ENCODE data around the gene MERTK.
"Not testable (repeated sequence)": the region's sequence is repeated elsewhere in the genome, so short reads cannot be mapped to it uniquely, and the experiment has no call there.

The MERTK gene

DNA sequence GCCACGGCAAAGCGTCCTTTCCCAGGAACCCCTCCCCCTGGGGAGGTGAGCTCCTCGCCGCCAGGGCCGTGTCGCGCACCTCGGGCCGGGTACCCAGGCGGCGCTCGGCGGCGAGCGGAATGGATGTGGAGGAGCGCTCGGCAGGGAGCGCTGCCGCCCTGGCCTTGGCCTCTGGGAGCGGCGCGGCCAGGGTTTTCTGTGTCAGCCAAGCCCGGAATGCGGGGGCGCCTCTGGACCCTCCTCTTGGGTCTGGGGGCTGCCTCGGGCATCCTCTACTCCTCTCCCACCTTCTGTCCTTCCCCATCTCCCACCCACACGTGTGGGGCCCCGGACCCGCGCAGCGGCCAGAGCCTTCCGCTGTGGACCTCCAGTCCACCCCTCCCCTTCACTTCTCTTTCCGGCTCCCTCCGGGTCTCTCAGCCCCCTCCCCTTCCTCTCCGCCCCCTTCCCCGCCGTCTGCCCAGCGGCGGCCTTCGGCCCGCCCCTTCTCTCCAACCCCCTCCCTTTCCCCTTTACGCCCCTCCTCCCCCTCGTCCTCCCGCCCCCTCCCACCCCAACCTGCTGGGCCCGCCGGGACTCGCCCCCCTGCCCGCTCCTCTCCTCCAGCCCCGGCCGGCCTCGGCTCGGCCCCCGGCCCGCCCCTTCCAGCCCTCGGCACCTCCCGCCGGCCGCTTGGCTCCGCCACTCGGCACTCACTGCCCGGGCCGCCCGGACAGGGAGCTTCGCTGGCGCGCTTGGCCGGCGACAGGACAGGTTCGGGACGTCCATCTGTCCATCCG, at the start of gene MERTK:
MERTK (plus strand) TSS at position 684 of the 779 bp plus-strand sequence. CDS start 129 bp downstream, outside the sequence.
- peak; percentile 71 for DNase-seq

DNA sequence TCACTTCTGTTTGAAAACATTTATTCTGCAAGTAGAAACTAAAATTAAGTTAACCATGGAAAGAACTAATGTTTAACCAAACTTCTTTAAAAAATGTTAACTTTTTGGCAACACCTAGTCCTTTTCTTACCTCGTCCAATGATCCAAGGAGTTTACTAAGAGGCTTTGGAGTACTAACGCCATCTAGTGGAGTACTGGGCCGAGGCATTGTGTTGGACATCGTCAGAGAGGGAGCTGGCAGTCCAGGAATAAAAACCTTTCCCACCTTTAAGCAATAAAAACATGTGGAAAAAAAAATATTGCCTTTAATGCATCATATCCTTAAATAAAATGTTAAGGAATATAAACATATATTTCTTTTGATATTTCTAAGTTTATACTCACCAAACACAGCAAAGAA, 47.8 kb upstream of the MERTK start:
- DNase-seq: peak; percentile 1

DNA sequence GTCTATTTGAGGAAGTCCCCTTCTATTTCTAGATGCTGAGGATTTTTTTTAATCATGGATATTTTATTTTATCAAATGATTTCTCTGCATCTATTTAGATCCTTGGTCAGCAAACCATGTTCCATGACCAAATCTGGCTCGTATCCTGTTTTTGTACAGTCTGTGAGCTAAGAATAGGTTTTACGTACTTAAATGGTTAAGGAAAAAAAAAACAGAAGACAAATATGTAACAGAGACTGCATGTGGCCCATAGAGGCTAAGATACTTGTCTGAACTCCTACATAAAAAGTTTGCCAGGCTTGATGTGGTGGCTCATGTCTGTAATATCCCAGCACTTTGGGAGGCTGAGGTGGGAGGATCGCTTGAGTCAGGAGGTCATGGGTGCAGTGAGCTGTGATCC, 45.9 kb upstream of the MERTK start:
- not testable (repeated sequence) for DNase-seq

DNA sequence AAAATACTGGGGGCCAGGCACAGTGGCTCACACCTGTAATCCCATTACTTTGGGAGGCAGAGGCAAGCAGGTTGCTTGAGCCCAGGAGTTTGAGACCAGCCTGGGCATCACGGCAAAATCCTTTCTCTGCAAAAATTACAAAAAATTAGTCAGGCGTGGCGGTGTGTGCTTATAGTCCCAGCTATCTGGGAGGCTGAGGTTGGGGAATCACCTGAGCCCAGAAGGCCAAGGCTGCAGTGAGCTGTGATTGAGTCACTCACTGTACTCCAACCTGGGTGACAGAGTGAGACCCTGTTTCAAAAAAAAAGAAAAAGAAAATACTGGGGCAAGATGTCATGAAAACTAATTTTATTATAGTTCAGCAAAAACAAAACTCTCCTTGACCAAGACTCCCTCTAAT, 38.4 kb upstream of the MERTK start:
- not testable (repeated sequence) for DNase-seq

DNA sequence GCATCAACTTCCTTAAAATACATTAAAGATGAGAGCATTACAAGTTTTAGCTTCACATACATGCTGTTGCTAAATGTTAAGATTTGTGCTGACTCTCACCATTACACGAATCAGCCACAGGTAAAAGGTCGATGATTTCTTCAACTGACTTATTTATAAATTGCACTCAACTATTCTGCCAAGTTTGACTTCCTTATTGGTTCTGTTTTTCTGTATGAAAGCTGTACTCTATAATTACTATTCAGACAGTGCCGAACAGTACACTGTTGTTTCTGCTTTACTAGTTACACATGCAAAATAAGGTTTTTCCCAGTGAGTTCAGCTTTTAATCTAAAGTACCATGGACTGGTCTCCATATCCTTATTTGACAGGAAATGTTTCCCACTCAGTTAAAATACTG, 33.3 kb upstream of the MERTK start:
- DNase-seq: not testable (repeated sequence)

DNA sequence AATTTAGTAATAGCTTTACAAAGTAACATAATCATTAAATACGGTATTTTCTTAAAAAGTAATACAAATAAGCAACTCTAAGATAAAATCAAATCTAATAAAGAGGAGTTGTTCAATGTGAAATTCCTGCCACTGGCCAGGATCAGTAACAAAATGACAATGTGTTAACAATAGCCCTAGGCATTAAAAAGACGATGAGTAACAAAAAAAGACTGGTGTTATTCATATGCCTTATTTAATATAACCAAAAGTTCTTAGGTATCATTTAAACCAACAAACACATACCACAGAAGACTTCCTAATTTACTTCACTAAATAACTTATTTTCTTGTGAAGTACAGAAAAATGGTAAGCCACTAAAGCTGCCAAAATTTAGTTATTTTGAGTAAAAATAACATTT, 25.6 kb upstream of the MERTK start:
- not testable (repeated sequence) for DNase-seq

DNA sequence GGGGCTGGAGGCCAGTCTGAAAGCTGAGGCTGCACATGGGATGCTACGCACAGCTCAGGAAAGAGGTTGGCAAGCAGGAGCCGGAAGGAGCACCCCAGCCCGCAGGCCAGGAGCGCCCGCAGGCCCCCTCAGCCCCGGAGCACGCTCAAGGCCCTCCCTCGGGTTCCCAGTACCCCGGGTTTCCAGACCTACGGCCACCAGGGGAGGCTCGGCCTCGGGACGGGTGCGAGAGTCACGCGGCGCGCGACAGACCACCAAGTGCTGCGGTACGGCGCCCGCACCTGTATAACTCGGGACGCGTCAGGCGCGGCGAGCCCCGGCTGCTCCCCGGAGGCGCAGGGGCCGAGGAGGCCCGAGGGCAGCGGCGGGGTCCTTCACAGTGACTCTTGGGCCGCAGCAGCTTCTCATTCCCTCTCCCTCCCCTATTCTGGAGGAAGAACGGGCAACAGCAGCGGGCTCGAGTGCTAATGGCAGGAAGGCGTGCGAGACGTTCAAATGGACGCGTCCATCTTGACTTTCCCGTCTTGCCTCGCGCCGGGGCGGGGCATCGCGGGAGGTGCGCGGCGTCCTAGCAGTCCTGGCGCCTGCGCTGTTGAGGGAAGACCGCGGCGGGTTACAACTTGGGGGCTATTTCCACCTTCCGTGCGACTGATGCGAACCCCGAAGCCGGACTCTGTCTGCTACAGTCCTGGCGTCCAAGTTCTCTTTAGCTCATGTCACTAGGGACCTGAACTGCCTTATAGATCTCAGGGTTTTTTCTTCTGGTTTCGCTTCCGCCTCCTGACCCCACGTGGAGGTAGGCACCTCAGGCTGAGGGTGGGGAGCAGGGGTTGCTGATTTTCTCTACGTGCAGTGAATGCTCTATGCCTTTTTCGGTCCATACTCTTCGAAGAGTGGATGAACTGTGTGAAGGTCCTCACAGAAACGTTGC, 14.5 kb upstream of the MERTK start, which contains the start of gene ANAPC1:
ANAPC1 (minus strand) TSS at position 533 of the 931 bp plus-strand sequence. CDS start 3,368 bp downstream, outside the sequence.
- peak; percentile 64 for DNase-seq

DNA sequence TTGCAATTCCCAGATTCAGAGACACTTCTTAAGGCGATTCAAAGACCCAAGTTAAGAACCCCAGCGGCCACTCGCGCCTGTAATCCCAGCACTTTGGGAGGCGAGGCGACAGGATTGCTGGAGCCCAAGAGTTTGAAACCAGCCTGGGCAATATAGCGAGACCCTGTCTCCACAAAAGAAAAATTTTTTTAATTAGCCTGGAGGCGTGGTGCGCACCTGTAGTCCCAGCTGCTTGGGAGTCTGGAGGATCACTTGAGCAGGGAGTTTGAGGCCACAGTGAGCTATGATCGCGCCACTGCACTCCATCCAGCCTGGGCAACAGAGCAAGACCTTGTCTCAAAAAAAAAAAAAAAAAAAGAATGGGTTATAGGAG, 13.8 kb upstream of the MERTK start:
- DNase-seq: no peak

DNA sequence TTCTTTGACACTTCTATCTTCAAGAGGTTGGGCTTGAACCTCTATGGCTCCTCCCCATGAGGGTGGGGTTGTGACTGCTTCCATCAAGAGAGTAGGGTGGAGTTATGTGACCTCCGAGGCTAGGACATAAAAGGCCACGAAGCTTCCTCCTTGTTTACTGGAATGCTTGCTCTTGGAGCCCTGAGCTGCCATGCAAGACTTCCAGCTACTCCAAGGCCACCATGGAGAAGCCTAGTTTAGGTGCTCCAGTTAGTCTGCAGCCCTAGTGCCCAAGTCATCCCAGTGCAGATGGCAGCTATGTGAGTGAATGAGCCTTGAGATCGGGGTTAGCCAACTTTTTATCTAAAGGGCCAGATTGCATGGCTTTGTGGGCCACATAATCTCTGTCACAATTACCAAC, 2.4 kb upstream of the MERTK start:
- no peak for DNase-seq

DNA sequence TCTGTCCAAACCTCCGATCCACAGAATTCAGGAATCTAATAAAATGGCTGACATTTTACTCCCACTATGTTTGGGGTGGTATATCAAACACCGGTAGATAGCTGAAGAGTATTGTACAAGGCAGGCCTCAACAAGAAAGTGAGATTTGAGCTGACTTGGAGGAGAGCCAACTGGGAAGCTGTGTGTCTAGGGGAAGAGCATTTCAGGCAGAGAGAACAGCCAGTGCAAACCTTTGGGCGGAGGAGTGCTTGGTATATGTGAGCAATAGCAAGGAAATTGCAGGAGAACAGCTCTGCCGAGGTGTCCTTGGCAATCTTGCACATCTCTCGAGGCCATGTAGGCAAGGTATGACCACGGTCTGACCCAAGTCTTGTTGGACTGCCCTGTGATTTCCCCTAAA, 1.8 kb upstream of the MERTK start:
- DNase-seq: no peak

DNA sequence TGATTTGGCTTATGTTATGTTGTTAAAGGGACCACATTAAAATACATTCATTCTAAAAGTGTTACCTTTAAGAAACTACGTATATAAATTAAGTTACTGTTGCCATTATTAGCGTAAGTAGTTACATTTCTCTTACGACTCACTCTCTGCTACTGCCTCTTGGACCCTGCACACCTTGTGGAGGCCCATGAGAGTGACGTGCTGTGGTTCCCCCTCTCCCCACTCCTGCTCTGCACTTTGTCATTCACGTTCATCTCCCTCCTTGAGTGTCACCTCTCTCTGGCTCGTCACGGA, 830 bp upstream of the MERTK start:
- DNase-seq: no peak

DNA sequence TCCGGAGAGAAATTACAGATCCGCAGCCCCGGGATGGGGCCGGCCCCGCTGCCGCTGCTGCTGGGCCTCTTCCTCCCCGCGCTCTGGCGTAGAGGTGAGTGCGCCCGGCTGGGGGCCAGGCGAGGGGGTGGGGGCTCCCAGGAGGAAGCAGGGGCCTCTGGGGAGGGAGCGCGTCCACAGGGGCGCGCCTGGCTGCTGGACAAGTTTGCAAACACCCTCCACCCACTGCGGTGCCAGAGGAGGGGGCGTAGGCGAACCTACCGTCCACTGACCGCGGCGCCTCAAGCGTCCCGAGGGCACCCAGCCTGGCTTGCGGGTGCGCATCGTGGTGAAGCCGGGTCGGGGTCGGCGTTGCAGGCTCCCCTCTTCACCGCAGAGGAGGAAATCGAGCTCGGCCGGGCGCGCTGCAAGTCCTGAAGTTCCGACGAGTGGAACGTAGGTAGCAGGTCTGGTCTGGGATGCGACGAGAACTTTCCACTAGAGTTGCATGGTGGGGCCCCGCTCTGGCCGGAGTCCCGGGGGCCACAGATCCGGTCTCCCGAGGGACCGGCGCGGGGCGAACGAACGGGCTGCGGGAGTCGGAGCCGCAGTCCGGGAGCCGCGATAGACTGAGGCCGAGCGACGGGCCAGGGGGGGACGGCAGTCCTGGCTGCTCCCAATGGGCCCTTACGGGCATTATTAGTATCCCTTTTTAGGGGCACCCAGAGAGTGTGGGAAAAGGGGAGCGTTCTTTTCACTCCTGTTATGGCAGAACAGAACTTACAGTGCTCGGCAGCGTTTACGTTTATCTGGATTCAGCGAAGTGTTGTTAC, 502 bp downstream of the MERTK start:
- no peak for DNase-seq

DNA sequence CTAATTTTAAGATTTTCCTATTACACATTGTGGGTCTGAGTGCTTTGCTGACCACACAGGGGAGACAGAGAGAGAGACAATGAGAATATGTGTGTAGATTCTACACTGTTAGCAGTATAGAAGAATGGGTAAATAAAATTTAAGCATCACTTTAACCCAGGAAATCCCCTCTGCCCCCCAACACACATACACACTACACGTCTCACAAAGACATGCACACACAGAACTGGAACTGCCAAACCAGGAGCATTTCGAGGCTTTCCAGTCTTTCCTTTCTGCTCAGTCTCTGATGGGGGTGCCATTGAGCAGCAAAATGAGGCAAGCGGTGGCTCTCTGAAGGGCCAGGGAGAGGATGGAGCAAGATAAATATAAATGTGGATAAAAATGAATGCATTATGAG, 2.5 kb downstream of the MERTK start:
- DNase-seq: no peak

DNA sequence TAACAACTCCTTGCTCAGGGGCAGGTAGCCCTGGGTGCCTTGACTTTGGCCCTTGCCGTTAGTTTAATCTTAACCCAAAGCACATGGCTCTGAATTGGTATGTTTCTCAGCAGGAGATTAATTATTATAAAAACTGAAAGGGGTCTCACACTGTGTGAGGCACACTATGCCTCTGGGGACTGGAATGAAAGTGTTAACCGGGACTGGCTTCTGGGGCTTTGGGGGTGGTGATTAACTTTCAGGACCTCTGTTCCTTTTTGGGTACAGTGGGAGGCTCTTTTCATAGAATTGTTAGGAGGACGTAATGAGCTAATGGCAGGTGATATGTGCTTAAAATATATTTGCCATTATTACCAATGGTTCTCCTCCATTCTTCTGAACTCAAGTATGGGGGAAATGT, 5.1 kb downstream of the MERTK start:
- no peak for DNase-seq

DNA sequence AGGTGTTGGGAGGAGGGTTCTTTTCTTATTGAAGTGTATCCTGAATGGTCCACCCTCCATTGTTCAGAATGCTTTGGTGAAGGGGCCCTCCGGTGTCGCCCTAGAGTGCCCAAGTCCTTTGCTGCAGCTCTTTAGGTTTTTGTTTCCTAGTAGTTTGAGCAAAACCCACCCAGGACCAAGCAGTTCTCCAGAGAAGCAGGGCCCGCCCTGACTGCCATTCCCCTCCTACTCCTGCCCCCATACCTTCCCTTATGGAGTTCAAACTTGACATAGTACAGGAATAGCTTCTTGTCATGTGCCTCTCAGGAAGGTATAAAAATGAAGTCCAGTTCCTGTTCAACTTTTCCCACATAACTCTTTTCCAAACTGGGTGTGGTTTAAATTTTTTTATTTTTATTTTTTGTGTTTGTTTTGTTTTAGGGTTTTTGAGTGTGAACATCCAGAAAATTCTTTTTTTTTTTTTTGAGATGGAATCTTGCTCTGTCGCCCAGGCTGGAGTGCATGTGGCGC, 5.6 kb downstream of the MERTK start:
- DNase-seq: no peak

DNA sequence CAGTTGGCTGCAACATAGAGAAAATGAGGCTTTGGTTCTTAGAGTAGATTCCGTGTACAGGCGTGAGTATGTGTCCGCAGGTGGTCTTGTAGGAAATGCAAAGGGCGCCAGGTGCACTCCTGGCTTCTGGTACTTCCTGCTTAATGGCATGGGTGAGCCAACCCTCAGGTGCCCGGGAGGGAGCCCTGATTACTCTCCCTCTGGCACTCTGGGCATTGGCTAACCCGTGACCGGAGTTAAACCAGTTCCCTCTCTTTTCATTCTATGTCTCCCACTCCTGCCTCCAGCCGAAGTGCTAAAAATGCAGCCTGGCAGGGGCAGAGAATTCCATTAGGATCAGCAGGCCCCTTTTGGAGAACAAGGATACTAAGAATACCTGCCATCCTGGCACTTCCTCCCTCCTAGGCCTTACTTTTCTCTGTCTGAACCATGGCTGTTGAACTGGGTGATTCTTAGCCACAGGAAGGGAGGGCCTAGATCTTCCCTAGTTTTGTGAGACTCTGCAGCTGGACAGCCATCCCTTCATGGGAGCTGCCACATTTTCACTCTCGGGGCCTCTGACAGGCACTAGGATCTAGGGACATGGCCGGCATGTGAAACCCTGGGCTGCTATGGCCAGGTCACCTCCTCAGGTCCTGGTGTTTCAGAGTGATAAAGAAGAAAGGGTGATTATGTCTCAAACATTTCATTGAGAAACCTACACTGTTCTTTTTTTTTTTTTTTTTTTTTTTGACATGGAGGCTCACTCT, 6.5 kb downstream of the MERTK start:
- no peak for DNase-seq

DNA sequence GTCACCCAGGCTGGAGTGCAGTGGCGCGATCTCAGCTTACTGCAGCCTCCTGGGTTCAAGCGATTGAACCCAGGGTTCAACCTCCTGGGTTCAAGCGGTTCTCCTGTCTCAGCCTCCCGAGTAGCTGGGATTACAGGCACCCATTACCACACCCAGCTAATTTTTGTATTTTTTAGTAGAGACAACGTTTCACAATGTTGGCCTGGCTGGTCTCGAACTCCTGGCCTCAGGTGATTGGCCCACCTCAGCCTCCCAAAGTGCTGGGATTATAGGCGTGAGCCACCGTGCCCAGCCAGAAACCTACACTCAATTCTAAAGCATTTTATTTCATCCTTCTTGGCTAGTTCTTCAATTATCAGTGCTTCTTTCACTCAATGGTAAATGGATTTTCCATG, 7.1 kb downstream of the MERTK start:
- not testable (repeated sequence) for DNase-seq

DNA sequence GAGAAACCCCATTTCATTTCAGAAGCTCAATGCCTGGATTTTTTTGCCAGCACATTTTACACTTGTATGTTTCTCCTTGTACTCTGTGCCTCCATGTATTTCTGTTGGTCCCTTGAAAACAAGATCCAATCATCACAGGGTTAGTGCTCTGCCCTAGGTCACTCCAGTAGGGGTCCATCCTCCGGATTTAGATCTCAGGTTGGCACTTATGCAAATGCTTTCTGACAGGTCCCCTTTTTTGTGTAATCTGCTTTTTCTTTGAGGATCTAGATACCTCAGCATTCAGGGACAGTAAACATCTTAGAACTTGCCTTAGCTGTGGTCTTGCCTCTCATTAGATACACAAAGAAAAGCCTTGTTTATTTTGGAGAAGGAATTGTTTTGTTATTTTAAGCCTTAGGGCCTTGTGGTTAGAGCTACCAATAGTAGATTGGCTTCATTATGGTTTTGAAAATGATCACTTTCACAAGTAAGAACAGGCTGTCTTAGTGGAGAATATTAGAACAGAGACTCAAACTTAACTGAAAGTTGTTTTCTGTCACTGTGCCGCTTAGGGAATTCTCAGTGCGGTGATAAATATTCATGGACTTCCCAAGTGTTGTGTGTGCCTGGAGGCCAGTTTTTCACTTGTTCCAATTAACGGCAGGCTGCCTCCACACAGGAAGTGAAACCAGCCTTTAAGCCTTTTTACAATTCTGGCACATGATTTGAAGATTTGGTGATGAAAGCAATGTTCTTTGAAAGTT, 7.8 kb downstream of the MERTK start:
- no peak for DNase-seq

DNA sequence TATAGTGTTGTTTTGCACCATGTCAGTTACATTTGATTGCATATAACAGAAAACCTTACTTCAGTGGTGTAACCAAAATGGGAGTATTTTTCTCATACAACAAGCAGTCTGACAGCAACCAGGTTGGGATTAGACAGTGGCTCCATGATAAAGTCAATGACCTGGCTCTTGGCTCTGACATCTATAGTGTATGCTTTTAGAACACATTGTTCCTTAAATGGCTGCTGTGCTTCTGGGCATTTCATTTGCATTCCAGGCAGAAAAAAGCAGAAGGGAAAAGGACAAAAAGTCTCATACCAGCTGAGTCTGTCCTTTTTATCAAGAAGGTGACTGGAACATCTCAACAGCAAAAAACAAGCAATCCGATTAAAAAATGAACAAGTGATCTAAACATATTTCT, 10.2 kb downstream of the MERTK start:
- no peak for DNase-seq

DNA sequence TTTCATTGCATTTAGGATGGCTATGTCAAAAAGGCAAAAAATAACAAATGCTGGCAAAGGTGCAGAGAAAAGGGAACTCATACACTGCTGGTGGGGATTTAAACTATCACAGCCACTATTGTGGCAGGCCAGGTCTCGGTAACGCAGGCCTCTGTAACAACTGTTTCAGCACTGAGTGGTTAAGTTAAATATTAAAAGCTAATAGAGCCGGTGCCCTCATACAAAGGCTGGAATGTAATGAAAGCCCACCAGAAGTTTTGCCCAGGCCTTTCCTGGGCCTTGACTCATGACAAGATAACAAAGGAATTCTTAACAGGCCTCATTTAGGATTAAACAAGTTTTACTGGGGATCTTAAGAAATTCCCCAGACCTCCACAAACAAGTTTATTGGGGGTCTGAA, 10.7 kb downstream of the MERTK start:
- no peak for DNase-seq

DNA sequence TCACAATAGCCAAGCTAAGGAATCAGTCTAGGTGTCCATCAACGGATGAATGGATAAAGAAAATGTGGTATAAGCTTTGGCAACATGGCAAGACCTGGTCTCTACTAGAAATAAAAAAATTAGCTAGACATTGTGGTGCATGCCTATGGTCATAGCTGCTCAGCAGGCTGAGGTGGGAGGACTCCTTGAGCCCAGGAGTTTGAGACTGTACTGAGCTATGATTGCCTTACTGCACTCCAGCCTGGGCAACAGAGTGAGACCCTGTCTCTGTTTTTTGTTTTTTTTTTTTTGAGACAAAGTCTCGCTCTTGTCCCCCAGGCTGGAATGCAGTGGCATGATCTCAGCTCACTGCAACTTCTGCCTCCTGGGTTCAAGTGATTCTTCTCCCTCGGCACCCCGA, 11.6 kb downstream of the MERTK start:
- DNase-seq: not testable (repeated sequence)
